ENCODE data around the gene MYOT. TPM values are rescaled to one million over a fixed set of nuclear protein-coding genes. Genes with fewer than 3 reads are reported as not detected.

Gene MYOT
- total and polyA plus RNA-seq, 2 experiments from 2014 or later: not detected

DNA sequence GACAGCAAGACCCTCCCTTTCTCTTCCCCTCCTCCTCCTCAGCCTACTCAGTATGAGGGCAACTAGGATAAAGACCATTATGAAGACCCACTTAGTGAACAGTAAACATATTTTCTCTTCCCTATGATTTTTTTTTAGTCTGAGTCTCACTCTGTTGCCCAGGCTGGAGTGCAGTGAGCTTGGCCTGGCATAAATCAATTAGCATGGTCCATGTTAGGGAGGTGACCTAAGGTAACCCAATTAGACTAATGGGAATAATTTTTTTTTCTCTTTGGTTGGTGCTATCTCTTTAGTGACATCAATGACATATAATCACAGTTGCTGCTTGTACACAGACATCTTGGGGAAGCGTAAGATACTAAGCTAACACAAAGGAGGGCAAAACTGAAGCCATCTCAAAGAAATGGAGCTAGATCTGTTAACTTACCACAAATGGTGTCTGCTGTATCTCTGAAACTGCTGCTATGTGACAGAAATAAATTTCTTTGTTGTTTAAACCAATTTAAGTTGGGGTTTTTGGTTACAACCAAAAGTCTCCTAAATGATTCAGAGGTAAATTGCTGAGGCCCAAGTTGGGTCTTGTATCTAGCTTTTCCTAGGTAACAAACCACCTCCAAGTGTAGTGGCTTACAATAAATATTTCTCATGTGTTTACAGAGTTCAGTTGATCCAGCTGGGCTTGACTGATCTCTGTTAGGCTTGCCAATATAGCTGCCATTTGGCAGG is 34.9 kb downstream of the MYOT start:
- Histone ChIP-seq H3K4me3 (no peak overlapping the region), H3K9me3 (ENCODE audit: low read depth) (no peaks in the 10 kb centered on the region), H3K27me3 (no peaks in the 10 kb centered on the region), H3K27ac (no peak overlapping the region), H3K36me3 (no peaks in the 10 kb centered on the region), H3K4me1 (ENCODE audit: low read depth) (peaks cover 9% of the 10 kb centered on the region)
- TF ChIP-seq, protein P1, sequence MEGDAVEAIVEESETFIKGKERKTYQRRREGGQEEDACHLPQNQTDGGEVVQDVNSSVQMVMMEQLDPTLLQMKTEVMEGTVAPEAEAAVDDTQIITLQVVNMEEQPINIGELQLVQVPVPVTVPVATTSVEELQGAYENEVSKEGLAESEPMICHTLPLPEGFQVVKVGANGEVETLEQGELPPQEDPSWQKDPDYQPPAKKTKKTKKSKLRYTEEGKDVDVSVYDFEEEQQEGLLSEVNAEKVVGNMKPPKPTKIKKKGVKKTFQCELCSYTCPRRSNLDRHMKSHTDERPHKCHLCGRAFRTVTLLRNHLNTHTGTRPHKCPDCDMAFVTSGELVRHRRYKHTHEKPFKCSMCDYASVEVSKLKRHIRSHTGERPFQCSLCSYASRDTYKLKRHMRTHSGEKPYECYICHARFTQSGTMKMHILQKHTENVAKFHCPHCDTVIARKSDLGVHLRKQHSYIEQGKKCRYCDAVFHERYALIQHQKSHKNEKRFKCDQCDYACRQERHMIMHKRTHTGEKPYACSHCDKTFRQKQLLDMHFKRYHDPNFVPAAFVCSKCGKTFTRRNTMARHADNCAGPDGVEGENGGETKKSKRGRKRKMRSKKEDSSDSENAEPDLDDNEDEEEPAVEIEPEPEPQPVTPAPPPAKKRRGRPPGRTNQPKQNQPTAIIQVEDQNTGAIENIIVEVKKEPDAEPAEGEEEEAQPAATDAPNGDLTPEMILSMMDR (IDR thresholded peaks at IDR 0.05; ENCODE audit: low read depth, low read length): no peak
- DNase-seq (ENCODE audit: low read depth in 1 of 2, low spot score in 1 of 2): no peak

DNA sequence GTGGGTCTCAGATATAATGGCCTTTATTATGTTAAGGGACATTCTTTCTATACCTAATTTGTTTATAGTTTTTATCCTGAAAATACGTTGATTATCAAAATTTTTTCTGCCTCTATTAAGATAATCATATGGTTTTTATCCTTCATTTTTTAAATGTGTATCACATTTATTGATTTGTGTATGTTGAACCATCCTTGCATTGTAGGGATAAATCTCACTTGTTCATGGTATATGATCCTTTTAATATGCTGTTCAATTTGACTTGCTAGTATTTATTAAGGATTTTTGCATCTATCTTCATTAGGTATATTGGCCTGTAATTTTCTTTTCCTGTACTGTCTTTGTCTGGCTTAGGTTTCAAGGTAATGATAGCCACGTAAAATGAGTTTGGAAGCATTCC is 47.1 kb downstream of the MYOT start:
- TF ChIP-seq, protein P1 (IDR thresholded peaks at IDR 0.05; ENCODE audit: low read depth, low read length): no peak
- DNase-seq (ENCODE audit: low read depth in 1 of 2, low spot score in 1 of 2): no peak
- H3K4me1 ChIP-seq (ENCODE audit: low read depth): no peaks in the 10 kb centered on the region
- H3K9me3 ChIP-seq (ENCODE audit: low read depth): no peaks in the 10 kb centered on the region
- H3K27ac ChIP-seq: no peak overlapping the region
- H3K27me3 ChIP-seq: no peaks in the 10 kb centered on the region
- no peaks in the 10 kb centered on the region for H3K36me3 ChIP-seq
- H3K4me3 ChIP-seq: no peak overlapping the region

DNA sequence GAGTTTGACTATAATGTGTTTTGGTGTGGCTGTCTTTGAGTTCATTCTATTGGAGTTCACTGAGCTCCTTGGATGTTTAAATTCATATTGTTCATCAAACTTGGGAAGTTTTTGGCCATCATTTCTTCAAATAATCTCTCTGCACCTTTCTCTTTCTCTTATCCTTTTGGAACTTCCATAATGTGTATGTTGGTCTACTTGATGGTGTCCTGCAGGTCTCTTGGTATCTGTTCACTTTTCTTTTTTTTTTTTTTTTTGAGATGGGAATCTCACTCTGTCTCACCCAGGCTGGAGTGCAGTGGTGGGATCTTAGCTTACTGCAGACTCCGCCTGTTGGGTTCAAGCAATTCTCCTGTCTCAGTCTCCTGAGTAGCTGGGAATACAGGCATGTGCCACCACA is 49.3 kb downstream of the MYOT start:
- DNase-seq (ENCODE audit: low read depth in 1 of 2, low spot score in 1 of 2): no peak
- no peaks in the 10 kb centered on the region for H3K4me1 ChIP-seq (ENCODE audit: low read depth)
- TF ChIP-seq, protein P1 (IDR thresholded peaks at IDR 0.05; ENCODE audit: low read depth, low read length): no peak
- H3K4me3 ChIP-seq: no peak overlapping the region
- no peaks in the 10 kb centered on the region for H3K36me3 ChIP-seq
- H3K9me3 ChIP-seq (ENCODE audit: low read depth): no peaks in the 10 kb centered on the region
- H3K27ac ChIP-seq: no peak overlapping the region
- H3K27me3 ChIP-seq: no peaks in the 10 kb centered on the region

DNA sequence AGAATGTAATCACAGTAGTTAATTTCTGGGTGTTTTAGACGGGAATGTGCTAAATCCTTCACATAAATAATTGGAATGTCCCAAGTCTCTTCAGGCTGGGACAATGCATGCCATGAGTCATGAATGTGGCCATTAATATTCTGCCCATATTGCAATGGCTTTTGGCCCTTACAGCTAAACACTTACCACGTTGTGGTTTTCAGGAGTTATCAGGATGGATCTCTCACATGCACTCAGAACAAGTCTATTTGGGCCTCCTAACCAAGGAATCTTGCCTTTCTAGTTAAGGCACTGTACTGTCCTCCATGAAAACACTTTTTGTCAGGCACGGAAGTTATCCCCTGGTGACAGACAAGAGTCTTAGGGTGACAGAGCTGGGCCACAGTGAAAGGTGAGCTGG is 54.3 kb downstream of the MYOT start:
- H3K9me3 ChIP-seq (ENCODE audit: low read depth): no peaks in the 10 kb centered on the region
- peak in 1 of 2 donors; percentile 27 for DNase-seq (ENCODE audit: low read depth in 1 of 2, low spot score in 1 of 2)
- TF ChIP-seq, protein P1 (IDR thresholded peaks at IDR 0.05; ENCODE audit: low read depth, low read length): no peak
- H3K36me3 ChIP-seq: no peaks in the 10 kb centered on the region
- H3K27ac ChIP-seq: no peak overlapping the region
- H3K4me3 ChIP-seq: no peak overlapping the region
- H3K27me3 ChIP-seq: no peaks in the 10 kb centered on the region
- H3K4me1 ChIP-seq (ENCODE audit: low read depth): no peaks in the 10 kb centered on the region

DNA sequence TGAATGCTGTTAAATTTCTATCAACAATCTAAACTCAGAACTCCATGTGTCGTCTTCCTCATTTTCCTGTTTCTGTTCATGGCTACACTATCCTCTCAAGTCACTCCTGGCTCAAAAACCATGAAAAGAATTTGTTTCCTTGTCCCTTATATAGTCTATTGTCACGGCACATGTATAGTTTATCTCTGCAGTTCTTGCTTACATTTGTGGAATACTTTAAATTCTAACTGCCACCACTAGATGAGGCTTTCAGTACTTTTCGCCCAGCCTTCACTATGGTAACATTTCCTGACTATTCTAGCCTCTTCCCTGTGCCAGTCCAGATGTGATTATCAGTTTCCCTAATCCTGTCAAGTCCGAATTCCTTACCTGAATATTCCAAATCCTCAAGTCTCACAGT is 56.2 kb downstream of the MYOT start:
- TF ChIP-seq, protein P1 (IDR thresholded peaks at IDR 0.05; ENCODE audit: low read depth, low read length): peak; percentile 17
- peak; percentile 16 to 45 for DNase-seq (ENCODE audit: low read depth in 1 of 2, low spot score in 1 of 2)
- no peak overlapping the region for H3K4me3 ChIP-seq
- no peaks in the 10 kb centered on the region for H3K4me1 ChIP-seq (ENCODE audit: low read depth)
- H3K36me3 ChIP-seq: peaks cover 4% of the 10 kb centered on the region
- no peaks in the 10 kb centered on the region for H3K9me3 ChIP-seq (ENCODE audit: low read depth)
- no peak overlapping the region for H3K27ac ChIP-seq
- H3K27me3 ChIP-seq: no peaks in the 10 kb centered on the region
